ENCODE data around the gene PIWIL4. TPM values are rescaled to one million over a fixed set of nuclear protein-coding genes. Genes with fewer than 3 reads are reported as not detected.

Gene PIWIL4
- total and polyA plus RNA-seq, 11 donors: 0.33 to 2.4 (median 1.1) TPM

- H3K4me3 ChIP-seq: no peak overlapping the region
- WGBS, 4 donors: 89 to 96% (median 93%) methylated on average over 5 of the region's 5 CpGs
- H3K36me3 ChIP-seq: no peaks in the 10 kb centered on the region
- H3K4me1 ChIP-seq: peaks cover 0 to 21% (median 3%) of the 10 kb centered on the region in 12 donors
- no peak overlapping the region for H3K27ac ChIP-seq
- DNase-seq: no peak
- ATAC-seq: no peak
- no peaks in the 10 kb centered on the region for H3K9me3 ChIP-seq
- TF ChIP-seq, protein P1, sequence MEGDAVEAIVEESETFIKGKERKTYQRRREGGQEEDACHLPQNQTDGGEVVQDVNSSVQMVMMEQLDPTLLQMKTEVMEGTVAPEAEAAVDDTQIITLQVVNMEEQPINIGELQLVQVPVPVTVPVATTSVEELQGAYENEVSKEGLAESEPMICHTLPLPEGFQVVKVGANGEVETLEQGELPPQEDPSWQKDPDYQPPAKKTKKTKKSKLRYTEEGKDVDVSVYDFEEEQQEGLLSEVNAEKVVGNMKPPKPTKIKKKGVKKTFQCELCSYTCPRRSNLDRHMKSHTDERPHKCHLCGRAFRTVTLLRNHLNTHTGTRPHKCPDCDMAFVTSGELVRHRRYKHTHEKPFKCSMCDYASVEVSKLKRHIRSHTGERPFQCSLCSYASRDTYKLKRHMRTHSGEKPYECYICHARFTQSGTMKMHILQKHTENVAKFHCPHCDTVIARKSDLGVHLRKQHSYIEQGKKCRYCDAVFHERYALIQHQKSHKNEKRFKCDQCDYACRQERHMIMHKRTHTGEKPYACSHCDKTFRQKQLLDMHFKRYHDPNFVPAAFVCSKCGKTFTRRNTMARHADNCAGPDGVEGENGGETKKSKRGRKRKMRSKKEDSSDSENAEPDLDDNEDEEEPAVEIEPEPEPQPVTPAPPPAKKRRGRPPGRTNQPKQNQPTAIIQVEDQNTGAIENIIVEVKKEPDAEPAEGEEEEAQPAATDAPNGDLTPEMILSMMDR (IDR thresholded peaks at IDR 0.05): no peak
- TF ChIP-seq POLR2A (IDR thresholded peaks at IDR 0.05): no peak
- intact Hi-C loops (cut with DNase I): no loop called here
- H3K27me3 ChIP-seq: no peaks in the 10 kb centered on the region
These were observed 86.4 kb downstream of the PIWIL4 start for GRCh38 chr11:94653561-94653960.

- no peak overlapping the region for H3K27ac ChIP-seq
- H3K27me3 ChIP-seq: no peaks in the 10 kb centered on the region
- intact Hi-C loops (cut with DNase I): no loop called here
- H3K36me3 ChIP-seq: no peaks in the 10 kb centered on the region
- DNase-seq: no peak
- no peak for TF ChIP-seq POLR2A (IDR thresholded peaks at IDR 0.05)
- TF ChIP-seq, protein P1 (IDR thresholded peaks at IDR 0.05): no peak
- no peak for ATAC-seq
- no peaks in the 10 kb centered on the region for H3K9me3 ChIP-seq
- peaks cover 0 to 21% (median 2%) of the 10 kb centered on the region in 12 donors for H3K4me1 ChIP-seq
- 90 to 96% (median 96%) methylated on average over 7 of the region's 7 CpGs for WGBS, 4 donors
- H3K4me3 ChIP-seq: no peak overlapping the region
These were observed 87.0 kb downstream of the PIWIL4 start for GRCh38 chr11:94654201-94654600.

GRCh38 chr11:94655291-94655690, 88.1 kb downstream of the PIWIL4 start:
- H3K4me3 ChIP-seq: no peak overlapping the region
- DNase-seq (no peak), ATAC-seq (no peak)
- no peaks in the 10 kb centered on the region for H3K36me3 ChIP-seq
- no peak for TF ChIP-seq POLR2A (IDR thresholded peaks at IDR 0.05)
- TF ChIP-seq, protein P1 (IDR thresholded peaks at IDR 0.05): no peak
- peaks cover 0 to 18% (median 1%) of the 10 kb centered on the region in 12 donors for H3K4me1 ChIP-seq
- no peak overlapping the region for H3K27ac ChIP-seq
- 71 to 77% (median 75%) methylated on average over 3 of the region's 3 CpGs for WGBS, 4 donors
- intact Hi-C loops (cut with DNase I): loop anchor here in 2 of 10 donors (5.0 kb wide), 2 partner anchors 77 to 97 kb away; no protein-coding TSS in a partner anchor
- no peaks in the 10 kb centered on the region for H3K9me3 ChIP-seq
- H3K27me3 ChIP-seq: no peaks in the 10 kb centered on the region

- DNase-seq (no peak), ATAC-seq (no peak)
- intact Hi-C loops (cut with DNase I): loop anchor here in 2 of 10 donors (5.0 kb wide), 2 partner anchors 76 to 96 kb away; no protein-coding TSS in a partner anchor
- H3K36me3 ChIP-seq: no peaks in the 10 kb centered on the region
- no peak overlapping the region for H3K27ac ChIP-seq
- no peak overlapping the region for H3K4me3 ChIP-seq
- WGBS, 4 donors: 87 to 95% (median 91%) methylated on average over 1 of the region's 1 CpG
- H3K27me3 ChIP-seq: no peaks in the 10 kb centered on the region
- no peaks in the 10 kb centered on the region for H3K9me3 ChIP-seq
- no peak for TF ChIP-seq POLR2A (IDR thresholded peaks at IDR 0.05)
- TF ChIP-seq, protein P1 (IDR thresholded peaks at IDR 0.05): no peak
- H3K4me1 ChIP-seq: peaks cover 0 to 16% (median 0%) of the 10 kb centered on the region in 12 donors
These were observed 88.8 kb downstream of the PIWIL4 start for GRCh38 chr11:94655956-94656355.
